ENCODE results near the gene LHFPL2. TPM values are rescaled to one million over a fixed set of nuclear protein-coding genes. Genes with fewer than 3 reads are reported as not detected.

The LHFPL2 gene
- total and polyA plus RNA-seq, 9 of the 15 experiments (the other 6 are each of a cell fraction or from before 2014, with no cell fraction given): 1.0 to 6.6 (median 4.6) TPM

DNA sequence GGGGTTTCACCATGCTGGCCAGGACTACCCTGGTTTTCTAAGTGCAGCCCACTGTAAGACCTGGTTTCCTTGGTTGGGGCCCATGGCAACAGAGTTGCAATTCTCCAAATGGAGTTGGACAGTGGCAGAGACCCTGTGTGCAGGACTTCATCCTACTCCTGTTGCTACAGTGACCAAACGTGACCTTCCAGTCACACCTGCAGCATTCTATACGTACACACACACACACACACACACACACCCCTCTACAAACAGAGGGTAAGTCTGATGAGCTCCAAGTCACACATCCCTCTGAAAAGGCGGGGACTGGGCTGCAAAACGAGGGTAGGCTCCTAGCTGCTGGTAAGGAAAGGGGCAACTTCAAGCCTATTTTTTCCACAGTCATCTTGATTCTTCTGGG, 23.6 kb downstream of the LHFPL2 start:
- POLR2A ChIA-PET: interaction anchor here (0.6 kb wide), 1 partner anchor 88 kb away, joined by 3 read pairs; no protein-coding TSS in a partner anchor
- no peaks in the 10 kb centered on the region for H3K4me1 ChIP-seq (replicated peaks in 1 of 2; ENCODE audit: control insufficient read depth in 2 of 2, insufficient read depth in 2 of 2, low read length in 2 of 2)
- H3K9me3 ChIP-seq (replicated peaks; ENCODE audit: control insufficient read depth, insufficient read depth, low read depth, low read length): no peaks in the 10 kb centered on the region; the same call in 1 of the 2 replicates
- no peaks in the 10 kb centered on the region for H3K9me1 ChIP-seq (ENCODE audit: control insufficient read depth, insufficient read depth, low read length)
- no peak overlapping the region for H2AFZ ChIP-seq (ENCODE audit: low read depth, low read length)
- no TSS peak for BruUV-seq (replicated peaks)
- CTCF ChIA-PET (ENCODE audit: low intra/inter-chr PET ratio): no interaction called here
- intact Hi-C loops (cut with micrococcal nuclease) (loop anchor here (5.0 kb wide), 1 partner anchor 153 kb away; no protein-coding TSS in a partner anchor), in situ Hi-C loops (cut with MboI) (no loop called here)
- ATAC-seq (no peak), FAIRE-seq (no peak), DNase-seq (ENCODE audit: extremely low read depth in 1 of 4, low spot score in 3 of 4) (no peak)
- no peak overlapping the region for H3K27ac ChIP-seq (ENCODE audit: extremely low read depth, low read depth, low read length)
- TF ChIP-seq HDAC1 (IDR thresholded peaks at IDR 0.05) (no peak), NRF1 (conservative IDR thresholded peaks at IDR 0.05 in 1 of 2, IDR thresholded peaks at IDR 0.05 in 1 of 2) (no peak)
- H3K4me2 ChIP-seq (ENCODE audit: insufficient read depth, low read length): no peak overlapping the region
- H3K27me3 ChIP-seq (ENCODE audit: control insufficient read depth in 2 of 2, insufficient read depth in 2 of 2, low read length in 2 of 2): no peaks in the 10 kb centered on the region
- no peak overlapping the region for H3K4me3 ChIP-seq
- no peaks in the 10 kb centered on the region for H4K20me1 ChIP-seq (replicated peaks; ENCODE audit: control insufficient read depth, insufficient read depth, low read length)
- no peaks in the 10 kb centered on the region for H3K79me2 ChIP-seq (ENCODE audit: control insufficient read depth, insufficient read depth, low read length)
- no peak overlapping the region for H3K9ac ChIP-seq (ENCODE audit: insufficient read depth in 1 of 2, low read depth in 2 of 2, low read length in 2 of 2)
- H3K36me3 ChIP-seq (ENCODE audit: control insufficient read depth, insufficient read depth, low read length): no peaks in the 10 kb centered on the region; the same call in 2 of the 3 replicates
- WGBS (ENCODE audit: insufficient coverage, low coverage, missing lambda C conversion rate): 34% methylated on average over 4 of the region's 4 CpGs

DNA sequence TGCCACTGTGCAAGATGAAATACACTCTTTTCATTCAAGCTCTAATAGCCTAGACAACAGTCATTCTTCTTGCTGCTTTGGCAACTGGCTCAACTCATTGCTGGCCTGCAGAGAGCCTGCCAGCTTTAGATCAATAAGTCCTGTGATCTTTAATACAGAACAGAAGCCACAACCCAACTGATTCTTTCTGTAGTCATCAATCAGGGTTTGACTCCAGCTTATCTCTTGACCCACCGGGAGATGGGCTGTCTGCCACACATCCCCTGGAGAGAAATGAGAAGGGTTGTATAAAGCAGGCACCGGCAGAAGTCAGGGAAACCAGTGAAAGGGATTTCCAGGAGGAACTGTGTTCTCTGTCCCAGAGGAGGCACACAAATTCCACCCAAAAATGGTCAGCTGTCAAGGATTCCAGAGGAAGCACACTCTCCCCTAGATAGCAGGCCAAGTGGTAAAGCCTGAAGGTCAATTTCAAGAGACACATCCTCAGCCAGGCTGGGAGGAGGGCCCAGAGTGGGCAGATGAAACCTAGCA, 24.5 kb downstream of the LHFPL2 start:
- Histone ChIP-seq H2AFZ (ENCODE audit: low read depth, low read length) (no peak overlapping the region), H3K79me2 (ENCODE audit: control insufficient read depth, insufficient read depth, low read length) (no peaks in the 10 kb centered on the region), H3K4me2 (ENCODE audit: insufficient read depth, low read length) (no peak overlapping the region), H3K4me1 (replicated peaks in 1 of 2; ENCODE audit: control insufficient read depth in 2 of 2, insufficient read depth in 2 of 2, low read length in 2 of 2) (no peaks in the 10 kb centered on the region), H3K9me1 (ENCODE audit: control insufficient read depth, insufficient read depth, low read length) (no peaks in the 10 kb centered on the region), H3K27ac (ENCODE audit: extremely low read depth, low read depth, low read length) (no peak overlapping the region), H3K4me3 (no peak overlapping the region), H3K9me3 (replicated peaks; ENCODE audit: control insufficient read depth, insufficient read depth, low read depth, low read length) (no peaks in the 10 kb centered on the region; the same call in 1 of the 2 replicates), H3K27me3 (ENCODE audit: control insufficient read depth in 2 of 2, insufficient read depth in 2 of 2, low read length in 2 of 2) (no peaks in the 10 kb centered on the region), H3K9ac (ENCODE audit: insufficient read depth in 1 of 2, low read depth in 2 of 2, low read length in 2 of 2) (no peak overlapping the region), H3K36me3 (ENCODE audit: control insufficient read depth, insufficient read depth, low read length) (no peaks in the 10 kb centered on the region; the same call in 2 of the 3 replicates), H4K20me1 (replicated peaks; ENCODE audit: control insufficient read depth, insufficient read depth, low read length) (no peaks in the 10 kb centered on the region)
- no TSS peak for BruUV-seq (replicated peaks)
- in situ Hi-C loops (cut with MboI): no loop called here
- POLR2A ChIA-PET: interaction anchor here (0.6 to 1.6 kb wide), 3 partner anchors 22 to 189 kb away, joined by 3 to 5 read pairs (median 4); no protein-coding TSS in a partner anchor
- FAIRE-seq (no peak), ATAC-seq (no peak), DNase-seq (ENCODE audit: extremely low read depth in 1 of 4, low spot score in 3 of 4) (no peak)
- CTCF ChIA-PET (ENCODE audit: low intra/inter-chr PET ratio): no interaction called here
- TF ChIP-seq E2F4 (CRISPR knock-in tag; IDR thresholded peaks at IDR 0.05; ENCODE audit: low read depth) (no peak), HDGF (IDR thresholded peaks at IDR 0.05) (no peak)
- TF ChIP-seq, protein P1, sequence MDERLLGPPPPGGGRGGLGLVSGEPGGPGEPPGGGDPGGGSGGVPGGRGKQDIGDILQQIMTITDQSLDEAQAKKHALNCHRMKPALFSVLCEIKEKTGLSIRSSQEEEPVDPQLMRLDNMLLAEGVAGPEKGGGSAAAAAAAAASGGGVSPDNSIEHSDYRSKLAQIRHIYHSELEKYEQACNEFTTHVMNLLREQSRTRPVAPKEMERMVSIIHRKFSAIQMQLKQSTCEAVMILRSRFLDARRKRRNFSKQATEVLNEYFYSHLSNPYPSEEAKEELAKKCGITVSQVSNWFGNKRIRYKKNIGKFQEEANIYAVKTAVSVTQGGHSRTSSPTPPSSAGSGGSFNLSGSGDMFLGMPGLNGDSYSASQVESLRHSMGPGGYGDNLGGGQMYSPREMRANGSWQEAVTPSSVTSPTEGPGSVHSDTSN (CRISPR knock-in tag; IDR thresholded peaks at IDR 0.05; ENCODE audit: low read depth): no peak
- TF ChIP-seq, protein P1 (tag; conservative IDR thresholded peaks at IDR 0.05; ENCODE audit: low read depth): peak; percentile 51
- intact Hi-C loops (cut with micrococcal nuclease): no loop called here
- 0% methylated on average over 2 of the region's 2 CpGs for WGBS (ENCODE audit: insufficient coverage, low coverage, missing lambda C conversion rate)

Measured in K562 (cell line).